Measurements from ENCODE around the gene IL1RAPL1.

IL1RAPL1 gene

DNA sequence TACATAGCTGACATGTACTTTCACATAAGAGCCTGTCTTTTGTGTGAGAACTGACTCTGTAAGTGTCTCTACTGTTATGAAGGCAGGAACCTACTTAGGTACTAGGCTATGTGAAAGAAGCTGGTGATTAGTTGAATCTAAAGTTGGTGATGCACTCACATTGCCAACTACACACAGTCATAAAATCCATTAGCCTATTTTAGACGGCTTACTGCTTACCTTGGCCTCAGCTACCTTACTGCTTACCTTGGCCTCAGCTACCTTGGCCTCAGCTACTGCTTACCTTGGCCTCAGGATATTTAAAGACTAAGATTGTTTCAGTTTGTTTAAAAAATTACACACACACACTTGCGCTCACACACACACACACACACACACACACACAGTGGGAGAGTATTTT lies 549.7 kb downstream of the IL1RAPL1 start:
- DNase-seq: no peak

- no peak for DNase-seq
Observed at GRCh38 chrX:29138003-29138402, 550.8 kb downstream of the IL1RAPL1 start.

GRCh38 chrX:29143356-29143755 lies 556.1 kb downstream of the IL1RAPL1 start:
- DNase-seq: no peak

DNA sequence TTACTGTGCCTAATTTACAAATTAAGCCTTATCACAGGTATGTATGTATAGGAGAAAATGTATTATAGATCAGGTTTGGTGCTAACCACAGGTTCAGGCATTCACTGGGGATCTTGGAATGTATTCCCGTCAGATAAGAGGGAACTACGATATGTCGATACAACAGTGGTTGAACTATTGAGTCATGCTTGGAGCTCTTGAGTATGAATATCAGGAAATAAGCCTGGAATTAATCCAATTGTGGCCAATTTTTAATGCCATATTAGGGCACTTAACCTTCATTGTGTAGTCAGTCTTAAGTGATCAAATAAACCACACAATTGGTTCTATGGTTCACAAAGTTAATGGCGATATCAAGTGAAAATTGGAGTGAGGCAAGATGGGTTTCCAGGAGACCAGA lies 556.5 kb downstream of the IL1RAPL1 start:
- no peak for DNase-seq

DNA sequence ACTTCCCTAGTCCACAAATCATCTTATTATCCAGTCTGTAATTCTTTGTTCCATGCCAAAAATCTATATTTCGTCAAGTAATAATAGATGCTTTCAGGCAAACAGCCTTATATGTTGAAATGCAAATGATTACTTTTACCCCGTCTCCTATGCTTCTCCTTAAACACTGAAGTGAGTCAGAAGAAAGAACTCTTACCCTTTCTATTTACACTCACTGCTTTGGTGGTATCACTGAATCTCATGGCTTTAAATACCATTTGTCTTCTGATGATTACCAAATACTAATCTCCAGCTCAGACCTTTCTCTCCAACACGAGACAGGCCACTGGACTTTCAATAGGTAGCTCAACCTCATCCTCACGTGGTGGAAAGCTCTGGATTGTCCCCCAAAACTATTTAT lies 558.1 kb downstream of the IL1RAPL1 start:
- DNase-seq: no peak

- DNase-seq: no peak
Observed at GRCh38 chrX:29148511-29148910, 561.3 kb downstream of the IL1RAPL1 start.

- no peak for DNase-seq
Observed at GRCh38 chrX:29155286-29155685, 568.0 kb downstream of the IL1RAPL1 start.

DNA sequence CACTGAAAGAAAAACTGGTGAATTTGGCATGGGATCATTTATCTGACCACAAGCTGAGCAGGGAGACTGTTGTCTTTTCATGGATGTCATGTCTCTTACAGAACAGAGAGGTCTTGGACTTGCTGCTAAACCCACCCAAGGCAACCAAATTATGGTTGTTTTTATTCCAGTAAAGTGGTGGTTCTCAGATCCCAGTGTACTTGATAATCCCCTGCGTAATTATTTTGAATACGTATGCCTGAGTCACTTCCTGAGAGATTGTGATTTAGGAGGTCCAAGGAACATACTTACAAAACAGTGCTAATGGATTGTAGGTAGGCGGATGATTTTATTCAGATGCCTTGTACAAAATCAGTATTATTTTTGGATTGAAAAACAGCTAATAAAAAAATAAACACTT lies 585.6 kb downstream of the IL1RAPL1 start:
- DNase-seq: no peak

DNA sequence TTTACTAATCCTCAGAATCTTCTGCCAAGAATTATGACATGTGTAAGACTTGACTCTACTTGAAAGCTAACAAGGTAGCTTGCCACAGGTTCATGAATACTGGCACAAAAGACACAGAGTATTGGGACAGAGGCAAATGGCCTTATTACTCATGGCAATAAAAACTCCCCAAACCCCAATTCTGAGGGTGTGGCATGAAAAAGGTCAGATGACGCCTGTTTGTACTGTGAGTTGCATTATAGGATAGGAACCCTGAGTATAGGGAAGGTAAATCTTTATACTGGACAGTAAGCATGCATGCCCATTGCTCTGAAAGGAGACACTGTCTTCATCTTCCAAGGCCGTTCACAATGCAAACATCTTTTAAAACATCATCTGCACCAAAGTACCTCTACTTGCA lies 600.0 kb downstream of the IL1RAPL1 start:
- no peak for DNase-seq

GRCh38 chrX:29196501-29196900 lies 609.3 kb downstream of the IL1RAPL1 start:
- DNase-seq: no peak

- DNase-seq: no peak
Observed at GRCh38 chrX:29215251-29215650, 628.0 kb downstream of the IL1RAPL1 start.

DNA sequence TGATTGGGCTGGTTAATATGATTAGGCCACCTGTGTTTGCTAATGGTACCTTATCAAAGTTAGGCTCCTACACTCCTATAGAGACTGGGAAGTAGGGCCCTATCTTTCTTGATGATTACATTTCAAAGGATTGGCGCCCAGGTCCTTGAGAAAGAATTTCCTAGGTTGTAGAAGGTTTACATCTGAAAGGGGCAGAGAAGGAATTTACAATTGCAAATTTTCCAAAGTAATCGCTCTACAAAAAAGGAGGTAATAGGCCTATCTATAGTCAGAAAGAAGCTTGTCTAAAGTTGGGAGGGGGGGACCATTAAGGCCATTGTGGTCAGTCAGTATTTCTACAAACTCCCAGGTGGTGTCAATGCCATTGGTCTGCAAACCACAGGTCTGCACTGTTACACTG lies 638.4 kb downstream of the IL1RAPL1 start:
- DNase-seq: no peak

- DNase-seq: no peak
Observed at GRCh38 chrX:29229802-29230201, 642.6 kb downstream of the IL1RAPL1 start.

- DNase-seq: no peak
Observed at GRCh38 chrX:29231800-29232199, 644.6 kb downstream of the IL1RAPL1 start.

DNA sequence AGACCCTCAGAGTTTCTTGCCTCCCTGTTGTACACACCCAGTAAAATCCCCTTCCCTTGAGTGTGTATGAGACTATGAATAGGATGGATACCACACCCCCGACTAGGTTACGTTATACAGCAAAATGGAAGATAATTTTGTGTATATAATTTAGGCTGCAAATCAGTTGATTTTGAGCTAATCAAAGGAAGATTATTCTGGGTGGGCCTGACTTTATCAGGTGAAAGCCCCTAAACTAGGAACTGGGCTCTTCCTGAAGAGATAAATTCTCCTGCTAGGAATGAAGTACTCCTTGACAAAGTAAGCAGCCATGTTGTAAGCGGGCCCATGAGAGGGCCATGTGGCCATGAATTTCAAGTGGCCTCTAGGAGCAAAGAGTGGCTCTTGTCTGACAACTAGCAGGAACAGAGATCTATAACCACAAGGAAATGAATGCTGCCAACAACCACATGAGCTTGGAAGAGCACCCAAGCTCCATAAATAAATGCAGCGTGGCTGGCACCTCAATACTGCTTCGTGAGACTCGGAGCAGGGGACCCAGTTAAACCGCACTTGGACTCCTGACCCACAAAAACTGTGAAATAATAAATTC lies 646.4 kb downstream of the IL1RAPL1 start:
- no peak for DNase-seq

GRCh38 chrX:29237972-29238371 lies 650.7 kb downstream of the IL1RAPL1 start:
- DNase-seq: no peak

DNA sequence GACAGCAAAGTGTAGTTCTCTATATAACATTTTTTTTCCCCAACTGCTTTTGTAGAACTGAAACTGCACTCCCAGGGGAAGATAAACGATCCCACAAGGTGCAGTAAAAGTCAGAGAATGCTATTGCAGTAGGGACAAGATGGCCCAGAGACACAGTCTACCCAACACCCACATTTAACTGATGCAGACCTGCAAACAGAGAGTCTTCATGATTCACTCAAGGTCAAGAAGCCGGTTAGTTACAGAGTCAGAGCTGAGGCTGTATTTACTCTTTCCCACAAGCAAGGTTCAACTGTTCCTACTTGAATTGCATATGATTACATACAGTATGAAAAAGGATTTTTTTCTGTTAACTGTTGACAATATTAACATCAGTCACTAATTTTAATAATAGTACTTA lies 654.6 kb downstream of the IL1RAPL1 start:
- no peak for DNase-seq

DNA sequence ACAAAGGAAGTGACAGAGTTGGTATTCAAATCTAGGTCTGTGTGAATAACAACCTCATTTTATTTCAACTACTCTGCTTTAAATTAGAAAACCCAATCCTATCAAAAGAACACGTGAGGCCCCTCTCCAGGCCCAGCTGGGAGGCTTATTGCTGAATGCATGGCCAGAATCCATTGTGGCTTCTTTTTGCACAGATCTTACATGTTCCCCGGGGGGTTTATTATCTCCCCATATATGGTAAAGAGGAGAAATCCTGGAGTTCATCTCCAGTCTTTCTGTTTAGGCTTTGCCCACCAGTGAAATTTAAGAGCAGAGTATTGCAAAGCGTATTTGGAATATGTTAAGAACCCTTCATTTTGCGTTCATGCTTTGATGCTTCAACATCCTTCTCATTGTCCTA lies 655.6 kb downstream of the IL1RAPL1 start:
- DNase-seq: no peak

DNA sequence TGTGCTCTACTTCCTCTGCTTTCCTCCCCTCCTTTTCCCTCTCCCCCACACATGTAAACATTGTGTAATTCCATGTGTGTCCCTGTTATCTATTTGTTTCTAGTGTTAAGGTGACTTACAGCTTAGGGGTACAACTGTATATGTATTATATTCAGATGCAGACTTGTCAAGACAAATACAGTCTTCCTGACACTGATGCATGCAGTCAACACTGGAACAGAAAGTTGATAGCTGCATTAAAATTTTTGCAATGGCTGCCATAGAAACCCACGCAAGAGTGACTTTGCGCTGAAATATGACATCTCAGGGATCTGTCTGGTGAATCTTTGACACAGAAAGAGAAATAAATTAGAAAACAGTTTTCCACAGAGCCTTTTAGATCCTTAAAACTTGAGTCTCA lies 656.7 kb downstream of the IL1RAPL1 start:
- no peak for DNase-seq

DNA sequence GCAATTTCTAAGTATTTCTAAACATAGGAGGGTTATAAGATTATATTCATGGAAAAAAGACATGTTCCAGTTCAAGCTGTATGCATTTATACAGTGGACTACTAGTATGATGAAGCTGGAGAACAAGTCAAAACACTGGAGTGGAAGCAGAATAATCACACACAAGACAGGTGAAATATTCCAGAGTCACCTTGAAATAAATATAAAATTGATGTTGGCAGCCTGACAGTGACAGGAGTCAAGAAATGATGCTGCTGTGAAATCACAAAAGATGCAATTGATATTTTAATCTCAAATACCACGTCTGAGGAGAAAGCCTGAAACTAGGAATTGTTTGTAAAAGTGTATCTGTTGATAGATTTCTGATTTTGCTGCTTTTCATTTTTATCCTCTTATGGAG lies 667.3 kb downstream of the IL1RAPL1 start:
- no peak for DNase-seq

- DNase-seq: no peak
Observed at GRCh38 chrX:29257521-29257920, 670.3 kb downstream of the IL1RAPL1 start.

- DNase-seq: no peak
Observed at GRCh38 chrX:29269390-29269789, 682.1 kb downstream of the IL1RAPL1 start.

- no peak for DNase-seq
Observed at GRCh38 chrX:29274517-29274916, 687.3 kb downstream of the IL1RAPL1 start.

GRCh38 chrX:29275928-29276327 lies 688.7 kb downstream of the IL1RAPL1 start:
- DNase-seq: no peak

DNA sequence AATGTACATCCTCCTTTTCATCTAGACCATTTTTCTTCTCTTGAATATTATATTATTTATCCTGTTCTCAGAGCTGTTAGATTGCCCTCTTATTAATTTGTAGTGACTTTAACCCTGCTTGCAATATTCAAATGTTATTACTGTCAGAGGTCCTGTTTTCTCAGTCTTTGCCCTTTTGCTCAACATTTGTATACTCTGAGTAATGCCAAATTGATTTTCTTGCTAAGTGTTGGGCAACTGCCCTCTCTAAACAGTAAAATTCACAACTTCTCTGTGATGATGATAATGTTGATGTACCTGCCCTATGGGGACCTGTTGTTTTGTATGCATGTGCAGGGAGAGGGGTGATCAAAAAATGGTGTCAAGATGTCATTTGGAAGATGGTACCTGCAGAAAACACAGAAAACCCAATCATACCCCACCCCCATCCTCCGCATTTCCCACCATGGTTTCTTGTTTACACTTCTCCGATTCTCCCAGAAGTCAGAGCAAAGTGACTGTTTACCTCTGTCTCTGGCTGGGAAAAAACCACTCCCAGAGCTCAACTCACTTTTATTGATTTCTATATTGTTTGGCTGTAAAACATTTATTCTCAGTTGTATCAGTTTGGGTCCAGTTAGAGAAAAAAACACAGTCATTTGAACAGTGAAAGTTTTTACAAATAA lies 694.0 kb downstream of the IL1RAPL1 start:
- DNase-seq: no peak

All from CD4-positive, alpha-beta T cell treated with Interleukin-17A for 1 hour (primary cell).